Osteocyte (in vitro differentiated cells): ENCODE results near the gene CYP24A1. TPM values are rescaled to one million over a fixed set of nuclear protein-coding genes. Genes with fewer than 3 reads are reported as not detected.

Experiments used
- DNase-seq: peaks from one replicate; pipeline ENCODE4 v3.0.0; 2021; ENCODE audit warnings: mixed read lengths; ENCODE audit not compliant: unreplicated experiment; ENCODE audit errors: extremely low spot score
- H3K27ac Mint-ChIP-seq: one replicate; pipeline ENCODE4 v1.8.0; 2021; ENCODE audit warnings: mild to moderate bottlenecking, mixed read lengths; ENCODE audit not compliant: unreplicated experiment
- H3K27me3 Mint-ChIP-seq: one replicate; pipeline ENCODE4 v1.8.0; 2021; ENCODE audit warnings: mixed read lengths; ENCODE audit not compliant: unreplicated experiment
- H3K36me3 Mint-ChIP-seq: one replicate; pipeline ENCODE4 v1.8.0; 2021; ENCODE audit warnings: mixed read lengths; ENCODE audit not compliant: unreplicated experiment
- H3K4me1 Mint-ChIP-seq: one replicate; pipeline ENCODE4 v1.8.0; 2021; ENCODE audit warnings: mixed read lengths; ENCODE audit not compliant: unreplicated experiment
- H3K4me3 Mint-ChIP-seq: one replicate; pipeline ENCODE4 v1.8.0; 2021; ENCODE audit warnings: mild to moderate bottlenecking, moderate library complexity, mixed read lengths; ENCODE audit not compliant: unreplicated experiment
- H3K9me3 Mint-ChIP-seq: one replicate; pipeline ENCODE4 v1.8.0; 2021; ENCODE audit warnings: mixed read lengths; ENCODE audit not compliant: unreplicated experiment
- total RNA-seq: library from RNA; stranded (reverse); gene quantifications from 2 replicates; pipeline ENCODE4 v1.2.1, GENCODE V29; 2021
- TF ChIP-seq, protein P1 (sequence below): fragments of 200-600 bp; sonication (generic); IDR thresholded peaks from 2 replicates; pipeline ENCODE4 v1.5.0; 2021; ENCODE audit warnings: antibody characterized with exemption, mild to moderate bottlenecking, moderate library complexity

CYP24A1 gene
- total RNA-seq, 1 donor from 2014 or later, result not detected

DNA sequence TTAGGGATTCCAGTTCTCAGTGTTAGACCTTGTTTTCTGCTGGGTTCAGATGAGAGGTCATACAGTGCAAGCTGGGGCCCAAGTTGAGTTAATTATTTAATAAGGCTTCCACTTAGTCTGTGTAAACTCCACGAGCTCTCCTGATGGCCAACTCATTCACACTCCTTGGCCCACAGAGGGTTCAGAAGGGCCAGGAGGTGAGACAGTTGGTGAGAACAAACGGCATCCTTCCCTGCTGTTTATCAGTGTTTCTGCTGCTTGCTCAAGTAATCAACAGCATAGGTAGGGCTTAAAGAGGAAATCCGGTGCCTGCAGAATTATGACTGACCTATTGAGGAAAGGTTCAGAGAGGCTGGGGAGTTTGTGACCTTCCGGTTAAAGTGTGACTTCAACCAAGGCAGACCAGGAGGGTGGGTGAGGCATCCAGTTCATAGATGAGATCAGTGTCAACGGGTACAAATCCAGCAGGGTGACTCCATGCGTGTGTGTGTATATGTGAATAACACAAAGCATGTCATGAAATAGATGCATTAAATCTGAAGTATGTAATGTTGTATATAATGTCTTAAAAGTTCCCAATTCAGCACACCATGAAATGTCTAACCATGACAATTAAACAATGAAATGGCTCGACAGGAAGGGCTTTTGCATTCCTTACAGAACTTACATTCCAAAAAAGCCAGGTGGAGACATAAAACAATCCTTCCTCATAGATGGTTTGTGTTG is 66.0 kb downstream of the CYP24A1 start:
- TF ChIP-seq, protein P1, sequence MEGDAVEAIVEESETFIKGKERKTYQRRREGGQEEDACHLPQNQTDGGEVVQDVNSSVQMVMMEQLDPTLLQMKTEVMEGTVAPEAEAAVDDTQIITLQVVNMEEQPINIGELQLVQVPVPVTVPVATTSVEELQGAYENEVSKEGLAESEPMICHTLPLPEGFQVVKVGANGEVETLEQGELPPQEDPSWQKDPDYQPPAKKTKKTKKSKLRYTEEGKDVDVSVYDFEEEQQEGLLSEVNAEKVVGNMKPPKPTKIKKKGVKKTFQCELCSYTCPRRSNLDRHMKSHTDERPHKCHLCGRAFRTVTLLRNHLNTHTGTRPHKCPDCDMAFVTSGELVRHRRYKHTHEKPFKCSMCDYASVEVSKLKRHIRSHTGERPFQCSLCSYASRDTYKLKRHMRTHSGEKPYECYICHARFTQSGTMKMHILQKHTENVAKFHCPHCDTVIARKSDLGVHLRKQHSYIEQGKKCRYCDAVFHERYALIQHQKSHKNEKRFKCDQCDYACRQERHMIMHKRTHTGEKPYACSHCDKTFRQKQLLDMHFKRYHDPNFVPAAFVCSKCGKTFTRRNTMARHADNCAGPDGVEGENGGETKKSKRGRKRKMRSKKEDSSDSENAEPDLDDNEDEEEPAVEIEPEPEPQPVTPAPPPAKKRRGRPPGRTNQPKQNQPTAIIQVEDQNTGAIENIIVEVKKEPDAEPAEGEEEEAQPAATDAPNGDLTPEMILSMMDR, result no peak
- no peaks in the 10 kb centered on the region for H3K4me1 Mint-ChIP-seq
- no peaks in the 10 kb centered on the region for H3K9me3 Mint-ChIP-seq
- H3K27ac Mint-ChIP-seq, result no peak overlapping the region
- no peaks in the 10 kb centered on the region for H3K36me3 Mint-ChIP-seq
- H3K27me3 Mint-ChIP-seq, result peaks cover 24% of the 10 kb centered on the region
- no peak for DNase-seq
- H3K4me3 Mint-ChIP-seq, result no peak overlapping the region

DNA sequence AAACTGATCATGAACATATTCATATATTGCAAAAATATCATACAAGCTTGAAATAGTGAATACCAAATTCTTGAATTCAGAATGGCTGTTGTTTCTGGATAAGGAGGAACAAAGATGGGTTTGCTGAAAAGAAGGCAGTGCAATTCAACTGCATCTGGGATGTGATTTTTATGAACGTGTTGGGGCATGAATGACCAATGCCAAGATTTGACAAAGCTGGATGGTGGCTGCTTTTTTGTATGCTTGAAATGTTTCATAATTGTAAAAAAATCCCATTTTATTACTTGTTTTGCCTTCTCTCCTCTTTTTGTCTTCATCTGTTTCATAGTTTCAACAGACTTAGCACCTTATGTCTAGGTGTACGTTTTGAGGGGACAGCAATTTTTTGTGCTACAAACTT is 66.6 kb downstream of the CYP24A1 start:
- Mint-ChIP-seq H3K27me3 (peaks cover 27% of the 10 kb centered on the region), H3K27ac (no peak overlapping the region), H3K36me3 (no peaks in the 10 kb centered on the region), H3K4me1 (no peaks in the 10 kb centered on the region), H3K9me3 (no peaks in the 10 kb centered on the region), H3K4me3 (no peak overlapping the region)
- DNase-seq, result no peak
- TF ChIP-seq, protein P1, result no peak

DNA sequence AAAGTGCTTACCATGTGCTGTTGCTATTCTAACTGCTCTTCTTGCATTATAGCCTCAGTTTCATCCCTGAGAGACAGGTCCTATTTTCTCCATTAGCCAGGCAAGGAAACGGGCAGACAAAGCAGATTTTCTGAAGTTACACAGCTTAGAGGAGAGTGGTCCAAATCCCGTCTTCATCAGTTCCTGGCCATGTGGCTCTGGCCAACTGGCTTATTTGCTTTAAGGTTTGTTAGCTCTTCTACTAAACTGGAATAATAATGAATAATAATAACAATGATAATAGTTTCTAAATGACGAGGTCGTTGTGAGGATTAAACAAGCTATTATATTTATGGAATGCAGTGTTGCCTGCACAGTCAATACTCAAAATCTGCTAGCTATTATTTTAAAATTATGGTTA is 67.6 kb downstream of the CYP24A1 start:
- H3K36me3 Mint-ChIP-seq, result no peaks in the 10 kb centered on the region
- H3K27me3 Mint-ChIP-seq, result peaks cover 30% of the 10 kb centered on the region
- DNase-seq, result no peak
- no peak overlapping the region for H3K4me3 Mint-ChIP-seq
- TF ChIP-seq, protein P1, result no peak
- no peaks in the 10 kb centered on the region for H3K9me3 Mint-ChIP-seq
- H3K27ac Mint-ChIP-seq, result no peak overlapping the region
- H3K4me1 Mint-ChIP-seq, result no peaks in the 10 kb centered on the region

DNA sequence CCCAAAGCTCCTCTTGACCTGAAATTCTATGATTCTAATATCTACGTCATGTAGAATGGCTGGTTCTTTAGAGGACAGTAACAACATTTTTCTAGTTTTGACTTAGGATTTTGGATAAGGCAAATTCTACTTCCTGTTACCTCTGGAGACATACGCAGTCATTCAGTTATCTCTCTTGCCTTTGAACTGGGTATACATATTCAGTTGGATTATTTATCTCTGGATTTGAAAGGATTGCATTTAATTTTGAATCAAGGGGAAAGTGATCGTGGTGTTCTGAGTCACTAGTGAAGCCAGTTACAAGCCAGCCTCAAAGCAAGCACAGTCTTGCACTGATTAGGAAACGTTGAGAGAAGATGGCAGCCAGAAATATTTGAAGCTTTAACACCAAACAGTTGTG is 68.1 kb downstream of the CYP24A1 start:
- Mint-ChIP-seq H3K9me3 (no peaks in the 10 kb centered on the region), H3K36me3 (no peaks in the 10 kb centered on the region), H3K4me1 (no peaks in the 10 kb centered on the region), H3K4me3 (no peak overlapping the region), H3K27me3 (peaks cover 30% of the 10 kb centered on the region), H3K27ac (no peak overlapping the region)
- TF ChIP-seq, protein P1, result no peak
- no peak for DNase-seq

DNA sequence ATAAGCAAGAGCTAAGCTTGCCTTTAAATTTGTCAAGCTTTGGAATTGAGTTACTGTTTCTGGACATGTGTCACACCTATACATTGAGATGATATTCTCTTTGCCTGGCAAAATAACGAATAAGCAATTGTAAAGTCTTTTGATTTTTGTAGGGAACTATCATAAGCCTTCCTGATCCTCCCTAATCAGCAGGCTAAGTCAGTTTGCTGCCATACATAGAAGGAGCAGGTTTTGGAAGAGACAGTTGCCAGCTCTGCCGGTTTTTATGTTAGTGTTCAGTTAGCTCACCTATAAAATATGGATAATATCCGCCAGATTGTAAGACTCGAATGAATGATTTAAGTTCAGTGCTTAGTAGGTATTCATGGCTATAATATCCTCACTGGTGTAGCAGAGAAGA is 69.0 kb downstream of the CYP24A1 start:
- TF ChIP-seq, protein P1, result no peak
- Mint-ChIP-seq H3K9me3 (no peaks in the 10 kb centered on the region), H3K4me1 (no peaks in the 10 kb centered on the region), H3K27me3 (peaks cover 35% of the 10 kb centered on the region), H3K27ac (no peak overlapping the region), H3K36me3 (no peaks in the 10 kb centered on the region), H3K4me3 (no peak overlapping the region)
- DNase-seq, result no peak
